ENCODE results near the gene PHETA1.

Gene PHETA1

DNA sequence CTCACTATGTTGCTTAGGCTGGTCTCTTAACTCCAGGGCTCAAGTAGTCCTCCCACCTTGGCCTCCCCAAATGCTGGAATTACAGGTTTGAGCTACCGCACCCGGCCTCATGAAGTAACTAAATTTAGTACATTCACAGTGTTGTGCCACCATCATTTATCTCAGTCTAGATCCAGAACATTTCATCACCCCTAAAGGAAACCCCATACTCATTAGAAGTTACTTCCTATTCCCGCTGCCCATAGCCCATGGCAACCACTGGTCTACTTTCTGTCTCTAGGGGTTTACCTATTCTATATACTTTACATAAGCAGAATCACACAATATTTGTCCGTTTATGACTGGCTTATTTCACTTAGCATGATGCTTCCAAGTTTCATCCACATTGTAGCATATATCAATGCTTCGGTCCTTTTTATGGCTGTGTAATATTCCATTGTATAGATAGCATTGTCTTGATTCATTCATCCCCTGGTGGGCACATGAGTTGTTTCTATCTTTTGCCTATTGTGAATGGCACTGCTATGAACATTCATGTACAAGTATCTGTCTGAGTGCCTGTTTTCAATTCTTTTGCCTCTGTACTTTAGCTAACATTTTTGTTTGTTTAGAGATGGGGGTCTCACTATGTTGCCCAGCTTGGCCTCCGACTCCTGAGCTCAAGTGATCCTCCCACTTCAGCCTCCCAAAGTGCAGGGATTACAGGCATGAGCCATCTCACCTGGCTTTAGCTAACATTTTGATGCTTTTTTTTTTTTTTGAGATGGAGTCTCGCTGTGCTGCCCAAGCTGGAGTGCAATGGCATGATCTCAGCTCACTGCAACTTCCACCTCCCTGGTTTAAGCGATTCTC, 26.7 kb upstream of the PHETA1 start:
- no peak for DNase-seq (ENCODE audit: low read depth in 2 of 2)
- TF ChIP-seq, protein P1, sequence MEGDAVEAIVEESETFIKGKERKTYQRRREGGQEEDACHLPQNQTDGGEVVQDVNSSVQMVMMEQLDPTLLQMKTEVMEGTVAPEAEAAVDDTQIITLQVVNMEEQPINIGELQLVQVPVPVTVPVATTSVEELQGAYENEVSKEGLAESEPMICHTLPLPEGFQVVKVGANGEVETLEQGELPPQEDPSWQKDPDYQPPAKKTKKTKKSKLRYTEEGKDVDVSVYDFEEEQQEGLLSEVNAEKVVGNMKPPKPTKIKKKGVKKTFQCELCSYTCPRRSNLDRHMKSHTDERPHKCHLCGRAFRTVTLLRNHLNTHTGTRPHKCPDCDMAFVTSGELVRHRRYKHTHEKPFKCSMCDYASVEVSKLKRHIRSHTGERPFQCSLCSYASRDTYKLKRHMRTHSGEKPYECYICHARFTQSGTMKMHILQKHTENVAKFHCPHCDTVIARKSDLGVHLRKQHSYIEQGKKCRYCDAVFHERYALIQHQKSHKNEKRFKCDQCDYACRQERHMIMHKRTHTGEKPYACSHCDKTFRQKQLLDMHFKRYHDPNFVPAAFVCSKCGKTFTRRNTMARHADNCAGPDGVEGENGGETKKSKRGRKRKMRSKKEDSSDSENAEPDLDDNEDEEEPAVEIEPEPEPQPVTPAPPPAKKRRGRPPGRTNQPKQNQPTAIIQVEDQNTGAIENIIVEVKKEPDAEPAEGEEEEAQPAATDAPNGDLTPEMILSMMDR (IDR thresholded peaks at IDR 0.05; ENCODE audit: low read depth, low read length): no peak
- H3K4me3 ChIP-seq (replicated peaks in 1 of 2; ENCODE audit: low read depth in 2 of 2, low read length in 2 of 2): no peak overlapping the region

DNA sequence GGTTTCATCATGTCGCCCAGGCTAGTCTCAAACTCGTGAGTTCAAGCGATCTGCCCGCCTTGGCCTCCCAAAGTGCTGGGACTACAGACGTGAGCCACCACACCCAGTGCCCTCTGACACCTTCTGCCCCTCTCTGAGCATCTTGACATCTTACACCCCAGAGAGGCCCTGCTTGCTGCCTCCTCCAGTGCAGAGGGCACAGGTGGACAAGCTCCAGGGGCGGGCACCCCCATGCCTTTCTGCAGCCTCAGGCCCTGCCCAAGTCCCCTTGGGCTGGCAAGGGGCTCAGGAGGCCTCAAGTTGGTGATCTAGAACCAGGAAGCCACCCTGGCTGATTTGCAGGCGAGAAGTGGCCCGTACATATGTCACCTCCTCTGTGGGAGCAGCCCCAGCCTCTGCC, 25.6 kb upstream of the PHETA1 start:
- H3K4me3 ChIP-seq (replicated peaks in 1 of 2; ENCODE audit: low read depth in 2 of 2, low read length in 2 of 2): no peak overlapping the region
- TF ChIP-seq, protein P1 (IDR thresholded peaks at IDR 0.05; ENCODE audit: low read depth, low read length): no peak
- no peak for DNase-seq (ENCODE audit: low read depth in 2 of 2)

DNA sequence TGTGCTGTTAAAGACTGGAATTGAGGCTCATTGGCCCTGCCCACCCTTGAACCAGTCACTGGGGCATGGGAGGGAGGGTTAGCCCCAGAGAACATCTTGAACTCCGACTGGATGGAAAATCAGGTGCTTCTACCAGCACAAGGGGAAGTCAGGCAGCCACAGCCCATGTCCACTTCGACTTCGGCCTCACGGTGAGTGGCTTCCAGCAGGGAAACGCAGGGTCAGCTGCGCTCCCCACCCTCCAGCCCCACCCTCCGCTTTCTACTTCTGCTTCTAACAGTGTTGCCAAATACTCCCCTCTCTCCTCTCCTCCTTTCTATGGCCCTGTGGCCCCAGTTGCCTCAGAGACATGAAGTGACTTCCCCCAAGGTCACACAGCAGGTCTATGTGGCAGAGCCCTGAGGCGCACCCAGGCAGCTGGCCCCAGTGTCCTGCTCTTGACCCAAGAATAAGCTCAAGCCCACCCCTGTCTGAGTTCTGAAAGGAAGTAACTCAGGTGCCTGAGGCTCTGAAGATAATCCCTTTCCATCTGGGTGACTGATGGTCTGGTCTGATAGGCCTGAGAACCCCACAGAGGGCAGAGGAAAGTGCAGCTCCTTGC, 24.9 kb upstream of the PHETA1 start:
- no peak overlapping the region for H3K4me3 ChIP-seq (replicated peaks in 1 of 2; ENCODE audit: low read depth in 2 of 2, low read length in 2 of 2)
- TF ChIP-seq, protein P1 (IDR thresholded peaks at IDR 0.05; ENCODE audit: low read depth, low read length): no peak
- DNase-seq (ENCODE audit: low read depth in 2 of 2): no peak

DNA sequence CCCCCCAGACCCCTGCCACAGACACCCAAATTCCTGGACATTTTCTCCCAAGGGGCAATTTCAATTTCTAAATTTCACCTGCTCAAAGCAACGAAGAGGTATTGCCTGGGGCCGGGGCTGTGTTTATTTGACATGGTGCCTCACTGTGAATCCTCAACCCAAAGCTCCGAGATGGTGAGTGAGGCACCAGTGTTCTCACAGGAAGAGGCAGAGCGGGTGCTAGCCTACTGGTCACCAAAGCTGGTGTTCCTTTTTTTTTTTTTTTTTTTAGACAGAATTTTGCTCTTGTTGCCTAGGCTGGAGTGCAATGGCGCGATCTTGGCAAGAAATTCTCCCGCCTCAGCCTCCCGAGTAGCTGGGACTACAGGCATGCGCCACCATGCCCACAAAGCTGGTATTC, 22.0 kb upstream of the PHETA1 start:
- no peak for DNase-seq (ENCODE audit: low read depth in 2 of 2)
- no peak overlapping the region for H3K4me3 ChIP-seq (replicated peaks in 1 of 2; ENCODE audit: low read depth in 2 of 2, low read length in 2 of 2)
- TF ChIP-seq, protein P1 (IDR thresholded peaks at IDR 0.05; ENCODE audit: low read depth, low read length): no peak

DNA sequence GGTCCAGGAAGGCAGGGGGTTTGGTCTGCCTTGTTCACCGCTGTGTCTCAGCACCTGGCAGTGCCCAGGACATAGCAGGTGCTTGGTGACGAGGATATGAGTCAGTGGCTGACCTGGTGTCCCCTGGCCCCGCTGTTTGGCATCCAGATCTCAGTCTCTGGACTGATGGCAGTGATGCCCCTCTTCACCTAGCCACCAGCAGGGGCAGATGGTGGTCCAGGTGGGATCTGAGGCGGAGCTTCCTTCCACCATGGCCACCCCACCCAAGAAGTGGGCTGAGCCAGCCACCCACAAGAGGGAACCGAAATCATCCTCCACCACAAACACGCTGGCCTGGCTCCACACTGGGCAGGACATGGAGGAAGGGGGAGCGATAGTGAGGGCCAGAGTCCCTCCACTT, 20.7 kb upstream of the PHETA1 start:
- DNase-seq (ENCODE audit: low read depth in 2 of 2): no peak
- TF ChIP-seq, protein P1 (IDR thresholded peaks at IDR 0.05; ENCODE audit: low read depth, low read length): no peak
- no peak overlapping the region for H3K4me3 ChIP-seq (replicated peaks in 1 of 2; ENCODE audit: low read depth in 2 of 2, low read length in 2 of 2)

DNA sequence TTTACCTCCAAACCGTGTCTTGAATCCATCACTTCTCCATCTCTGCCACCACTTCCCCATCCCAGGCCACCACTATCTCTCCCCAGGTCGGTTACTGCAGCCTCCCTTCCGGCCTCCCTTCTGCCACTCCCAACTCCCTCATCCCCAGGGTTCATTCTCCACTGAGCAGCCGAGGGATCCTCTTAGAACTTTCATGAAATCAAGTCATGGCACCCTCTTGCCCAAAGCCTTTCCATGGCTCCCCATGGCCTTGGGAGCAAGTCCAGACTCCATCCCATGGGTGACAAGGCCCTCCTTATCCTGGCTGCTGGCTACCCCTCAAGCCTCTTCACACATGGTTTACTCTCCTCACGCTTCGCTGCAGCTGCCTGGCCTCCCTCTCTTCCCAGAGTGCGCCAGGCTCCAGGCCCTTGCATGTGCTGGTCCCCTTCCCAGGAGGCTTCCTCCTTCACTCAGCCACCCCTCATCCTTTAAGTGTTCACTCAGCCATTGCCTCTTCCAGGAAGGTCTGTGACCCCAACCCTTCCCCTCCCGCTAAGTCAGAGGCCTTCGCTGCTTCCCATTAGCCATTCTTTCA, 18.9 kb upstream of the PHETA1 start:
- no peak overlapping the region for H3K4me3 ChIP-seq (replicated peaks in 1 of 2; ENCODE audit: low read depth in 2 of 2, low read length in 2 of 2)
- no peak for DNase-seq (ENCODE audit: low read depth in 2 of 2)
- TF ChIP-seq, protein P1 (IDR thresholded peaks at IDR 0.05; ENCODE audit: low read depth, low read length): no peak
